C4-2B (cell line): ENCODE results near the gene TUBA4A.
"Not testable (repeated sequence)": the region's sequence is repeated elsewhere in the genome, so short reads cannot be mapped to it uniquely, and the experiment has no call there.

ENCODE experiments used
- ZFX ChIP-seq: fragments of 450-650 bp; IDR thresholded peaks from 2 replicates; pipeline ENCODE4 v1.6.1; 2017
- TF ChIP-seq, protein P1 (sequence below): fragments of 450-650 bp; conservative IDR thresholded peaks from 2 replicates; pipeline ENCODE4 v1.5.1; 2017; ENCODE audit warnings: mild to moderate bottlenecking

DNA sequence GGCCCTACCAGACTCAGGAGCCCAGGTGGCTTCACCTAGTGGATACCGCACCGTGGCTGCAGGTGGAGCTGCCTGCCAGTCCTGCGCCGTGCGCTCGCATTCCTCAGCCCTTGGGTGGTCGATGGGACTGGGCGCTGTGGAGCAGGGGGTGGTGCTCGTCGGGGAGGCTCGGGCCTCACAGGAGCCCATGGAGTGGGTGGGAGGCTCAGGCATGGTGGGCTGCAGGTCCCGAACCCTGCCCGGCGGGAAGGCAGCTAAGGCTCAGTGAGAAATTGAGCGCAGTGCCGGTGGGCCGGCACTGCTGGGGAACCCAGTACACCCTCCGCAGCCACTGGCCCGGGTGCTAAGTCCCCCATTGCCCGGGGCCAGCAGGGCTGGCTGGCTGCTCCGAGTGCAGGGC is 52.4 kb downstream of the TUBA4A start:
- TF ChIP-seq, protein P1, sequence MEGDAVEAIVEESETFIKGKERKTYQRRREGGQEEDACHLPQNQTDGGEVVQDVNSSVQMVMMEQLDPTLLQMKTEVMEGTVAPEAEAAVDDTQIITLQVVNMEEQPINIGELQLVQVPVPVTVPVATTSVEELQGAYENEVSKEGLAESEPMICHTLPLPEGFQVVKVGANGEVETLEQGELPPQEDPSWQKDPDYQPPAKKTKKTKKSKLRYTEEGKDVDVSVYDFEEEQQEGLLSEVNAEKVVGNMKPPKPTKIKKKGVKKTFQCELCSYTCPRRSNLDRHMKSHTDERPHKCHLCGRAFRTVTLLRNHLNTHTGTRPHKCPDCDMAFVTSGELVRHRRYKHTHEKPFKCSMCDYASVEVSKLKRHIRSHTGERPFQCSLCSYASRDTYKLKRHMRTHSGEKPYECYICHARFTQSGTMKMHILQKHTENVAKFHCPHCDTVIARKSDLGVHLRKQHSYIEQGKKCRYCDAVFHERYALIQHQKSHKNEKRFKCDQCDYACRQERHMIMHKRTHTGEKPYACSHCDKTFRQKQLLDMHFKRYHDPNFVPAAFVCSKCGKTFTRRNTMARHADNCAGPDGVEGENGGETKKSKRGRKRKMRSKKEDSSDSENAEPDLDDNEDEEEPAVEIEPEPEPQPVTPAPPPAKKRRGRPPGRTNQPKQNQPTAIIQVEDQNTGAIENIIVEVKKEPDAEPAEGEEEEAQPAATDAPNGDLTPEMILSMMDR = not testable (repeated sequence)
- not testable (repeated sequence) for TF ChIP-seq ZFX
